ENCODE data around the gene SUMO1. TPM values are rescaled to one million over a fixed set of nuclear protein-coding genes. Genes with fewer than 3 reads are reported as not detected.

Gene SUMO1
- total and polyA plus RNA-seq, 9 of the 15 experiments (the other 6 are each of a cell fraction or from before 2014, with no cell fraction given), result 63.7 to 292 (median 92.0) TPM

DNA sequence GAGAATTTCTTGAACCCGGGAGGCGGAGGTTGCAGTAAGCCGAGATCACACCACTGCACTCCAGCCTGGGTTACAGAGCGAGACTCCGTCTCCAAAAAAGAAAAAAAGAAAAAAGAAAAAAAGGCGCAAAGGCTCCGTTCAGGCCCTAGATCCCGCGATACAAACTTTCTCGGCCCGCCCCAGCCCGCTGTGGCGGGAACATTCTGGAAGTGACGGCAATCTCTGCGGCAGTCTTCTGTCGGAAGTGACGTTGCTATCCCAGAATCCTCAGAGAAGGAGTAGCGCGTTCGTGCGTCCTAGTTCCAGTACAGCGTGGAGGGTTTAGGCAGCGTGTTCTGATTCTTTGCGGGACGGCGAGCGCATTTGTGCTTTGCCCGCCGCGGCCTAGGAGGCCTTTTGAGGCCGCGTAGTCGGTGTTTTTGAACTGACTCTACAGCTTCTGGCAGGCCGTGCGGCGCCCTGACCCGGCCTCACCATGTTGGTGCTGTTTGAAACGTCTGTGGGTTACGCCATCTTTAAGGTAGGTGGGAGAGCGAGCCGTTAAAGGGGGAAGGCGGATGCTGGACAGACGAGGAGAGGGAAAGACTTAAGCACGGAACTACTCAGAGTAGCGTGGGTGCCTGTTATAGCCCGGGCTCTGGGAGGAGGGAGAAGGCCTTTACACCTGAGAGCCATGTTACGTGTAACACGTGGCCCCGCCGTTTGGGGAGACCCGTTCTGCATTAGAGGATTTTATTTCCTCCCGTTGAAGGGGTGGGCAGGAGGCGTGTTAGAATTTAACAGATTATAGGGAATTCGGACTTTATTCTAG, 27.3 kb upstream of the SUMO1 start, which contains the start of gene NOP58 (continued):
- TF ChIP-seq, protein P1, sequence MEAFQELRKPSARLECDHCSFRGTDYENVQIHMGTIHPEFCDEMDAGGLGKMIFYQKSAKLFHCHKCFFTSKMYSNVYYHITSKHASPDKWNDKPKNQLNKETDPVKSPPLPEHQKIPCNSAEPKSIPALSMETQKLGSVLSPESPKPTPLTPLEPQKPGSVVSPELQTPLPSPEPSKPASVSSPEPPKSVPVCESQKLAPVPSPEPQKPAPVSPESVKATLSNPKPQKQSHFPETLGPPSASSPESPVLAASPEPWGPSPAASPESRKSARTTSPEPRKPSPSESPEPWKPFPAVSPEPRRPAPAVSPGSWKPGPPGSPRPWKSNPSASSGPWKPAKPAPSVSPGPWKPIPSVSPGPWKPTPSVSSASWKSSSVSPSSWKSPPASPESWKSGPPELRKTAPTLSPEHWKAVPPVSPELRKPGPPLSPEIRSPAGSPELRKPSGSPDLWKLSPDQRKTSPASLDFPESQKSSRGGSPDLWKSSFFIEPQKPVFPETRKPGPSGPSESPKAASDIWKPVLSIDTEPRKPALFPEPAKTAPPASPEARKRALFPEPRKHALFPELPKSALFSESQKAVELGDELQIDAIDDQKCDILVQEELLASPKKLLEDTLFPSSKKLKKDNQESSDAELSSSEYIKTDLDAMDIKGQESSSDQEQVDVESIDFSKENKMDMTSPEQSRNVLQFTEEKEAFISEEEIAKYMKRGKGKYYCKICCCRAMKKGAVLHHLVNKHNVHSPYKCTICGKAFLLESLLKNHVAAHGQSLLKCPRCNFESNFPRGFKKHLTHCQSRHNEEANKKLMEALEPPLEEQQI (IDR thresholded peaks at IDR 0.05), result no peak
- no peak for TF ChIP-seq SMARCE1 (IDR thresholded peaks at IDR 0.05)
- TF ChIP-seq CCAR2 (IDR thresholded peaks at IDR 0.05; ENCODE audit: low read depth, low read length), result no peak
- TF ChIP-seq SIN3B (IDR thresholded peaks at IDR 0.05; ENCODE audit: low read depth), result peak; percentile 83
- TF ChIP-seq KLF1 (tag; IDR thresholded peaks at IDR 0.05), result no peak
- no peak for TF ChIP-seq ZBTB17 (CRISPR knock-in tag; IDR thresholded peaks at IDR 0.05)
- no peak for TF ChIP-seq HDGF (IDR thresholded peaks at IDR 0.05)
- peak; percentile 66 to 89 for TF ChIP-seq E2F6 (IDR thresholded peaks at IDR 0.05; ENCODE audit: borderline replicate concordance in 1 of 2, extremely low read depth in 1 of 2, insufficient read depth in 1 of 2, insufficient read length in 1 of 2, low read depth in 1 of 2, low read length in 1 of 2, poor library complexity in 1 of 2, severe bottlenecking in 1 of 2)
- TF ChIP-seq HMG20A (CRISPR knock-in tag; conservative IDR thresholded peaks at IDR 0.05), result no peak
- TF ChIP-seq, protein P2, sequence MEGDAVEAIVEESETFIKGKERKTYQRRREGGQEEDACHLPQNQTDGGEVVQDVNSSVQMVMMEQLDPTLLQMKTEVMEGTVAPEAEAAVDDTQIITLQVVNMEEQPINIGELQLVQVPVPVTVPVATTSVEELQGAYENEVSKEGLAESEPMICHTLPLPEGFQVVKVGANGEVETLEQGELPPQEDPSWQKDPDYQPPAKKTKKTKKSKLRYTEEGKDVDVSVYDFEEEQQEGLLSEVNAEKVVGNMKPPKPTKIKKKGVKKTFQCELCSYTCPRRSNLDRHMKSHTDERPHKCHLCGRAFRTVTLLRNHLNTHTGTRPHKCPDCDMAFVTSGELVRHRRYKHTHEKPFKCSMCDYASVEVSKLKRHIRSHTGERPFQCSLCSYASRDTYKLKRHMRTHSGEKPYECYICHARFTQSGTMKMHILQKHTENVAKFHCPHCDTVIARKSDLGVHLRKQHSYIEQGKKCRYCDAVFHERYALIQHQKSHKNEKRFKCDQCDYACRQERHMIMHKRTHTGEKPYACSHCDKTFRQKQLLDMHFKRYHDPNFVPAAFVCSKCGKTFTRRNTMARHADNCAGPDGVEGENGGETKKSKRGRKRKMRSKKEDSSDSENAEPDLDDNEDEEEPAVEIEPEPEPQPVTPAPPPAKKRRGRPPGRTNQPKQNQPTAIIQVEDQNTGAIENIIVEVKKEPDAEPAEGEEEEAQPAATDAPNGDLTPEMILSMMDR (IDR thresholded peaks at IDR 0.05 in 2 of 3, conservative IDR thresholded peaks at IDR 0.05 in 1 of 3; ENCODE audit: insufficient read depth in 2 of 3, low read depth in 1 of 3, low read length in 3 of 3), result no peak
- TF ChIP-seq ZBTB40 (IDR thresholded peaks at IDR 0.05), result peak; percentile 90
- no peak for TF ChIP-seq ZBTB40 (CRISPR knock-in tag; IDR thresholded peaks at IDR 0.05)
- TF ChIP-seq ZC3H11A (IDR thresholded peaks at IDR 0.05; ENCODE audit: low read depth, low read length), result no peak

Data from K562 (cell line).